ENCODE data around the gene SPPL2B. TPM values are rescaled to one million over a fixed set of nuclear protein-coding genes. Genes with fewer than 3 reads are reported as not detected.

Gene SPPL2B
- total RNA-seq, 2 experiments from 2014 or later: 106 to 111 TPM

- no peak overlapping the region for H3K4me3 ChIP-seq (ENCODE audit: low read length)
- H3K9me3 ChIP-seq (ENCODE audit: control insufficient read depth in 1 of 2, insufficient read depth in 1 of 2, low read length in 2 of 2): no peaks in the 10 kb centered on the region
- DNase-seq (no peak), ATAC-seq (ENCODE audit: poor library complexity) (no peak)
- peak overlapping the region in 1 of 2 donors; percentile 57 for H3K27ac ChIP-seq (ENCODE audit: low read depth in 1 of 2, low read length in 2 of 2)
- Mint-ChIP-seq H3K4me1 (ENCODE audit: low read depth) (peaks cover 65% of the 10 kb centered on the region), H3K27me3 (no peaks in the 10 kb centered on the region), H3K4me3 (peak overlapping the region; percentile 100), H3K27ac (peak overlapping the region; percentile 93), H3K9me3 (no peaks in the 10 kb centered on the region), H3K36me3 (ENCODE audit: low read depth) (peaks cover 41% of the 10 kb centered on the region)
- peaks cover 56% of the 10 kb centered on the region for H3K4me1 ChIP-seq (ENCODE audit: insufficient read depth, low read length)
- CTCF ChIA-PET: no interaction called here
- intact Hi-C loops (cut with DNase I, micrococcal nuclease): loop anchor here (2.0 to 5.0 kb wide), 6 partner anchors 35 to 175 kb away; partner anchors contain the start of genes AP3D1 (in 1 of the 2) and TIMM13 (in 1 of the 2)
- H3K27me3 ChIP-seq (ENCODE audit: control insufficient read depth in 1 of 2, insufficient read depth in 2 of 2, low read length in 2 of 2): no peaks in the 10 kb centered on the region
- POLR2A ChIA-PET: interaction anchor here (1.2 to 1.6 kb wide), 2 partner anchors 11 to 51 kb away, joined by 3 read pairs; no protein-coding TSS in a partner anchor
- no peak for TF ChIP-seq CTCF (IDR thresholded peaks at IDR 0.05)
- peaks cover 38% of the 10 kb centered on the region for H3K36me3 ChIP-seq (ENCODE audit: insufficient read depth, low read length)
Measured at GRCh38 chr19:2326699-2327360, 1.7 kb upstream of the SPPL2B start.

DNA sequence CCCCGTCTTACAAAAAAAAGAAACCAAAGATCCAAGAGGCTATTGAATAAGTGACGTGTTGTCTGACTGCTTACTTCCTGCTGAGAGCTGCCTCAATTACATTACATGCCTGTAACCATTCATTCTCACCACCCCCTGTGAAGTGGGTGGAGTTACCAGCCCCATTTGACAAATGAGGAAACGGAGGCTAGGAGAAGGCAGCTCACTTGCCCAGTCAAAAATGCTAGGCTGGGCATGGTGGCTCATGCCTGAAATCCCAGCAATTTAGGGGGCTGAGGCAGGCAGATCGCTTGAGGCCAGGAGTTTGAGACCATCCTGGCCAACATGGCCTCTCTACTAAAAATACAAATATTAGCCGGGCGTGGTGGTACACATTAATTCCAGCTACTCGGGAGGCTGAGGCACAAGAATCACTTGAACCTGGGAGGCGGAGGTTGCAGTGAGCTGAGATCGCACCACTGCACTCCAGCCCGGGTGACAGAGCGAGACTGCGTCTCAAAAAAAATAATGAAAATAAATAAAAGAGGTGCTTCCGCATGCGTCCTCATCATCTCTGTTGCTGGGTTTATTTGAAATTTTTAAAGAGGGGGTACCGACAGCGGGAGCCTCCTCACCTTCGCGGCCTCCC, 597 bp upstream of the SPPL2B start:
- TF ChIP-seq CTCF (IDR thresholded peaks at IDR 0.05): no peak
- Histone ChIP-seq H3K4me3 (ENCODE audit: low read length) (peak overlapping the region; percentile 96), H3K27me3 (ENCODE audit: control insufficient read depth in 1 of 2, insufficient read depth in 2 of 2, low read length in 2 of 2) (no peaks in the 10 kb centered on the region), H3K36me3 (ENCODE audit: insufficient read depth, low read length) (peaks cover 29% of the 10 kb centered on the region), H3K9me3 (ENCODE audit: control insufficient read depth in 1 of 2, insufficient read depth in 1 of 2, low read length in 2 of 2) (no peaks in the 10 kb centered on the region), H3K27ac (ENCODE audit: low read depth in 1 of 2, low read length in 2 of 2) (peak overlapping the region; percentile 57 to 78), H3K4me1 (ENCODE audit: insufficient read depth, low read length) (peaks cover 65% of the 10 kb centered on the region)
- peak in 11 of 14 experiments; percentile 22 to 86 (median 35) for DNase-seq
- peak overlapping the region; percentile 93 for H3K27ac Mint-ChIP-seq
- peaks cover 74% of the 10 kb centered on the region for H3K4me1 Mint-ChIP-seq (ENCODE audit: low read depth)
- intact Hi-C loops (cut with DNase I, micrococcal nuclease): loop anchor here (1.0 to 5.0 kb wide), 7 partner anchors 36 to 176 kb away; partner anchors contain the start of genes AP3D1 (in 1 of the 2), PLEKHJ1 (in 1 of the 2), SF3A2 (in 1 of the 2) and TIMM13 (in 1 of the 2)
- CTCF ChIA-PET: no interaction called here
- peaks cover 47% of the 10 kb centered on the region for H3K36me3 Mint-ChIP-seq (ENCODE audit: low read depth)
- no peaks in the 10 kb centered on the region for H3K9me3 Mint-ChIP-seq
- peak overlapping the region; percentile 100 for H3K4me3 Mint-ChIP-seq
- POLR2A ChIA-PET: interaction anchor here (0.6 to 1.7 kb wide), 11 partner anchors 12 to 244 kb away, joined by 3 to 7 read pairs (median 4); partner anchors contain the start of genes GADD45B and PLEKHJ1
- ATAC-seq (ENCODE audit: poor library complexity): peak; percentile 56
- no peaks in the 10 kb centered on the region for H3K27me3 Mint-ChIP-seq

- ATAC-seq (ENCODE audit: poor library complexity): no peak
- Histone ChIP-seq H3K27me3 (ENCODE audit: control insufficient read depth in 1 of 2, insufficient read depth in 2 of 2, low read length in 2 of 2) (no peaks in the 10 kb centered on the region), H3K36me3 (ENCODE audit: insufficient read depth, low read length) (peaks cover 22% of the 10 kb centered on the region), H3K4me1 (ENCODE audit: insufficient read depth, low read length) (peaks cover 76% of the 10 kb centered on the region), H3K27ac (ENCODE audit: low read depth in 1 of 2, low read length in 2 of 2) (no peak overlapping the region), H3K9me3 (ENCODE audit: control insufficient read depth in 1 of 2, insufficient read depth in 1 of 2, low read length in 2 of 2) (no peaks in the 10 kb centered on the region), H3K4me3 (ENCODE audit: low read length) (peak overlapping the region; percentile 96)
- H3K9me3 Mint-ChIP-seq: no peaks in the 10 kb centered on the region
- CTCF ChIA-PET: no interaction called here
- peak overlapping the region; percentile 93 for H3K4me3 Mint-ChIP-seq
- intact Hi-C loops (cut with DNase I, micrococcal nuclease): loop anchor here (5.0 kb wide), 5 partner anchors 37 to 177 kb away; partner anchors contain the start of genes AP3D1 (in 1 of the 2) and TIMM13 (in 1 of the 2)
- no peak for TF ChIP-seq CTCF (IDR thresholded peaks at IDR 0.05)
- H3K27me3 Mint-ChIP-seq: no peaks in the 10 kb centered on the region
- H3K36me3 Mint-ChIP-seq (ENCODE audit: low read depth): peaks cover 47% of the 10 kb centered on the region
- POLR2A ChIA-PET: interaction anchor here (1.7 kb wide), 1 partner anchor 40 kb away, joined by 7 read pairs; no protein-coding TSS in a partner anchor
- no peak for DNase-seq
- peaks cover 74% of the 10 kb centered on the region for H3K4me1 Mint-ChIP-seq (ENCODE audit: low read depth)
- peak overlapping the region; percentile 93 for H3K27ac Mint-ChIP-seq
Measured at GRCh38 chr19:2329149-2329478, 630 bp downstream of the SPPL2B start.
